Nephron (organoid): Measurements from ENCODE around the gene PTGR2.

Experiments
- H3K27ac Mint-ChIP-seq, 3 experiments: 2 replicates each; pipeline ENCODE4 v1.8.0; 2020; ENCODE audit warnings: mixed read lengths in 3 of 3, mild to moderate bottlenecking in 2 of 3, moderate library complexity in 1 of 3
- H3K27me3 Mint-ChIP-seq: 2 replicates; pipeline ENCODE4 v1.8.0; 2021; ENCODE audit warnings: low read depth, mild to moderate bottlenecking, moderate library complexity, mixed read lengths
- H3K36me3 Mint-ChIP-seq: 2 replicates; pipeline ENCODE4 v1.8.0; 2020; ENCODE audit warnings: low read depth, mixed read lengths
- H3K4me1 Mint-ChIP-seq: 2 replicates; pipeline ENCODE4 v1.8.0; 2020; ENCODE audit warnings: mixed read lengths
- H3K4me3 Mint-ChIP-seq, 3 experiments: 2 replicates each; pipeline ENCODE4 v1.8.0; 2020; ENCODE audit warnings: mild to moderate bottlenecking in 3 of 3, mixed read lengths in 3 of 3, moderate library complexity in 2 of 3
- H3K9me3 Mint-ChIP-seq: 2 replicates; pipeline ENCODE4 v1.8.0; 2020; ENCODE audit warnings: mixed read lengths
- CTCF ChIP-seq, 3 experiments: fragments of 200-600 bp; sonication (generic); IDR thresholded peaks; one replicate each; pipeline ENCODE4 v1.5.0; 2021; ENCODE audit warnings: antibody characterized with exemption in 3 of 3; ENCODE audit not compliant: unreplicated experiment in 3 of 3

Gene PTGR2

GRCh38 chr14:73810478-73811163 is 41.0 kb upstream of the PTGR2 start:
- Mint-ChIP-seq H3K4me3 (no peak overlapping the region), H3K4me1 (peaks cover 25% of the 10 kb centered on the region), H3K27me3 (peaks cover 5% of the 10 kb centered on the region), H3K9me3 (no peaks in the 10 kb centered on the region), H3K36me3 (no peaks in the 10 kb centered on the region), H3K27ac (no peak overlapping the region)
- no peak for TF ChIP-seq CTCF (IDR thresholded peaks at IDR 0.05; ENCODE audit: unreplicated experiment in 3 of 3)

- Mint-ChIP-seq H3K4me1 (peaks cover 25% of the 10 kb centered on the region), H3K27ac (no peak overlapping the region), H3K9me3 (no peaks in the 10 kb centered on the region), H3K27me3 (peaks cover 5% of the 10 kb centered on the region), H3K4me3 (no peak overlapping the region), H3K36me3 (no peaks in the 10 kb centered on the region)
- TF ChIP-seq CTCF (IDR thresholded peaks at IDR 0.05; ENCODE audit: unreplicated experiment in 3 of 3) = no peak
Measured at GRCh38 chr14:73811164-73811503, 40.5 kb upstream of the PTGR2 start.

GRCh38 chr14:73814153-73814552 is 37.5 kb upstream of the PTGR2 start:
- Mint-ChIP-seq H3K4me1 (peaks cover 29% of the 10 kb centered on the region), H3K27ac (peak overlapping the region in 2 of 3 experiments; percentile 15 to 64), H3K9me3 (no peaks in the 10 kb centered on the region), H3K27me3 (peaks cover 5% of the 10 kb centered on the region), H3K36me3 (no peaks in the 10 kb centered on the region), H3K4me3 (no peak overlapping the region)
- no peak for TF ChIP-seq CTCF (IDR thresholded peaks at IDR 0.05; ENCODE audit: unreplicated experiment in 3 of 3)

GRCh38 chr14:73815849-73816248 is 35.8 kb upstream of the PTGR2 start:
- no peak overlapping the region for H3K4me3 Mint-ChIP-seq
- TF ChIP-seq CTCF (IDR thresholded peaks at IDR 0.05; ENCODE audit: unreplicated experiment in 3 of 3) = no peak
- peak overlapping the region; percentile 3 to 49 (median 9) for H3K27ac Mint-ChIP-seq
- peaks cover 20% of the 10 kb centered on the region for H3K4me1 Mint-ChIP-seq
- H3K9me3 Mint-ChIP-seq = no peaks in the 10 kb centered on the region
- H3K27me3 Mint-ChIP-seq = peaks cover 5% of the 10 kb centered on the region
- no peaks in the 10 kb centered on the region for H3K36me3 Mint-ChIP-seq

GRCh38 chr14:73816393-73816816 is 35.2 kb upstream of the PTGR2 start:
- Mint-ChIP-seq H3K4me1 (peaks cover 15% of the 10 kb centered on the region), H3K9me3 (no peaks in the 10 kb centered on the region), H3K27me3 (peaks cover 5% of the 10 kb centered on the region), H3K27ac (peak overlapping the region; percentile 3 to 11 (median 9)), H3K36me3 (no peaks in the 10 kb centered on the region), H3K4me3 (no peak overlapping the region)
- TF ChIP-seq CTCF (IDR thresholded peaks at IDR 0.05; ENCODE audit: unreplicated experiment in 3 of 3) = no peak

- TF ChIP-seq CTCF (IDR thresholded peaks at IDR 0.05; ENCODE audit: unreplicated experiment in 3 of 3) = no peak
- H3K4me3 Mint-ChIP-seq = no peak overlapping the region
- peaks cover 5% of the 10 kb centered on the region for H3K27me3 Mint-ChIP-seq
- no peaks in the 10 kb centered on the region for H3K9me3 Mint-ChIP-seq
- H3K4me1 Mint-ChIP-seq = peaks cover 13% of the 10 kb centered on the region
- H3K27ac Mint-ChIP-seq = no peak overlapping the region
- H3K36me3 Mint-ChIP-seq = no peaks in the 10 kb centered on the region
Measured at GRCh38 chr14:73817020-73817655, 34.5 kb upstream of the PTGR2 start.
